Measurements from ENCODE around the gene CLN3. TPM values are rescaled to one million over a fixed set of nuclear protein-coding genes. Genes with fewer than 3 reads are reported as not detected.
"Not testable (repeated sequence)": the region's sequence is repeated elsewhere in the genome, so short reads cannot be mapped to it uniquely, and the experiment has no call there.

CLN3 gene
- total RNA-seq, 1 donor from 2014 or later = 79.9 TPM

GRCh38 chr16:28527985-28528384 is 36.1 kb upstream of the CLN3 start:
- ATAC-seq = no peak
- H3K27me3 ChIP-seq (ENCODE audit: low read depth) = no peaks in the 10 kb centered on the region
- no peak overlapping the region for H3K27ac ChIP-seq
- H3K4me3 ChIP-seq = no peak overlapping the region
- intact Hi-C loops (cut with DNase I) = no loop called here
- H3K36me3 ChIP-seq = no peaks in the 10 kb centered on the region
- peaks cover 18% of the 10 kb centered on the region for H3K4me1 ChIP-seq
- H3K9me3 ChIP-seq = no peaks in the 10 kb centered on the region
- no peak for DNase-seq
- no peak for TF ChIP-seq CTCF (IDR thresholded peaks at IDR 0.05)

- not testable (repeated sequence) for H3K27me3 ChIP-seq (ENCODE audit: low read depth); ATAC-seq
Measured at GRCh38 chr16:28527100-28527785, 35.4 kb upstream of the CLN3 start.

GRCh38 chr16:28526201-28527099 is 34.6 kb upstream of the CLN3 start:
- no peak for DNase-seq
- Histone ChIP-seq H3K9me3 (no peaks in the 10 kb centered on the region), H3K27ac (no peak overlapping the region), H3K4me3 (no peak overlapping the region), H3K36me3 (no peaks in the 10 kb centered on the region), H3K4me1 (peaks cover 3% of the 10 kb centered on the region), H3K27me3 (ENCODE audit: low read depth) (no peaks in the 10 kb centered on the region)
- no peak for ATAC-seq
- intact Hi-C loops (cut with DNase I) = no loop called here
- no peak for TF ChIP-seq CTCF (IDR thresholded peaks at IDR 0.05)

More at GRCh38 chr16:28527100-28527785, 35.4 kb upstream of the CLN3 start:
- H3K36me3 ChIP-seq; H3K9me3 ChIP-seq; H3K4me3 ChIP-seq; intact Hi-C loops (cut with DNase I); H3K27ac ChIP-seq; DNase-seq: not testable (repeated sequence)
- H3K4me1 ChIP-seq = peaks cover 11% of the 10 kb centered on the region

GRCh38 chr16:28524681-28525171 is 32.9 kb upstream of the CLN3 start:
- DNase-seq (no peak), ATAC-seq (no peak)
- Histone ChIP-seq H3K9me3 (no peaks in the 10 kb centered on the region), H3K36me3 (no peaks in the 10 kb centered on the region), H3K4me1 (no peaks in the 10 kb centered on the region), H3K4me3 (no peak overlapping the region), H3K27me3 (ENCODE audit: low read depth) (no peaks in the 10 kb centered on the region), H3K27ac (no peak overlapping the region)
- TF ChIP-seq CTCF (IDR thresholded peaks at IDR 0.05) = no peak
- intact Hi-C loops (cut with DNase I) = no loop called here

- Histone ChIP-seq H3K4me3 (no peak overlapping the region), H3K27ac (no peak overlapping the region), H3K9me3 (no peaks in the 10 kb centered on the region), H3K4me1 (no peaks in the 10 kb centered on the region), H3K27me3 (ENCODE audit: low read depth) (no peaks in the 10 kb centered on the region), H3K36me3 (no peaks in the 10 kb centered on the region)
- ATAC-seq (no peak), DNase-seq (no peak)
- no peak for TF ChIP-seq CTCF (IDR thresholded peaks at IDR 0.05)
- intact Hi-C loops (cut with DNase I) = no loop called here
Measured at GRCh38 chr16:28522792-28523191, 30.9 kb upstream of the CLN3 start.

GRCh38 chr16:28521436-28521835 is 29.6 kb upstream of the CLN3 start:
- DNase-seq (no peak), ATAC-seq (no peak)
- Histone ChIP-seq H3K27ac (no peak overlapping the region), H3K9me3 (no peaks in the 10 kb centered on the region), H3K27me3 (ENCODE audit: low read depth) (no peaks in the 10 kb centered on the region), H3K4me3 (no peak overlapping the region), H3K4me1 (no peaks in the 10 kb centered on the region), H3K36me3 (no peaks in the 10 kb centered on the region)
- intact Hi-C loops (cut with DNase I) = no loop called here
- TF ChIP-seq CTCF (IDR thresholded peaks at IDR 0.05) = no peak
